GM12864 (cell line): Measurements from ENCODE around the gene ANXA2R.

ENCODE experiments used
- DNase-seq: peaks from one replicate; pipeline ENCODE4 v3.0.0-alpha.2; 2011; ENCODE audit warnings: low read depth
- H3K4me3 ChIP-seq: 2 replicates; pipeline ENCODE4 v1.5.1; 2011; ENCODE audit warnings: mild to moderate bottlenecking, low read depth, low read length, control low read depth
- CTCF ChIP-seq: IDR thresholded peaks from 2 replicates; pipeline ENCODE4 v1.5.1; 2011; ENCODE audit warnings: low read depth, mild to moderate bottlenecking, moderate library complexity, low read length, control low read depth, inconsistent platforms; ENCODE audit errors: missing control alignments

ANXA2R gene

GRCh38 chr5:43024217-43024616, 15.9 kb downstream of the ANXA2R start:
- no peak overlapping the region for H3K4me3 ChIP-seq
- no peak for DNase-seq
- TF ChIP-seq CTCF: no peak

- H3K4me3 ChIP-seq: no peak overlapping the region
- TF ChIP-seq CTCF: no peak
- DNase-seq: no peak
These were observed 19.0 kb downstream of the ANXA2R start for GRCh38 chr5:43021151-43021550.

DNA sequence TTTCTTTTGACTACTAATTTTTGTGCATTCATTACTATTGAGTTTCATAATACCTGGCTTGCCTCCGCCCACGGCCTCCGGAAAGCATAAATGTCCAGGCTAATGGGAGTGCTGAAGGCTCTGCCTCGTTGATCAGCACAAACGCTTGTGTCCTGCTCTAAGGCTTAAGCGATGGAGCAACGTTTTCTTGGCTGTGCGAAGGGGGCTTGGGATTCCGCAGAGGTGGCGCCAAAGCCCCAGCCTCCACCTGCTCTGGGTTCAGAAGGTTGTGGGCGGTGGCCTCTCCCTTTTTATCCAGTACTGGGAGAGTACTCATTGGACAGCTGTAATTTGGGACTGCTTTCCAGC, 19.7 kb downstream of the ANXA2R start:
- no peak for TF ChIP-seq CTCF
- no peak for DNase-seq
- peak overlapping the region; percentile 49 for H3K4me3 ChIP-seq

DNA sequence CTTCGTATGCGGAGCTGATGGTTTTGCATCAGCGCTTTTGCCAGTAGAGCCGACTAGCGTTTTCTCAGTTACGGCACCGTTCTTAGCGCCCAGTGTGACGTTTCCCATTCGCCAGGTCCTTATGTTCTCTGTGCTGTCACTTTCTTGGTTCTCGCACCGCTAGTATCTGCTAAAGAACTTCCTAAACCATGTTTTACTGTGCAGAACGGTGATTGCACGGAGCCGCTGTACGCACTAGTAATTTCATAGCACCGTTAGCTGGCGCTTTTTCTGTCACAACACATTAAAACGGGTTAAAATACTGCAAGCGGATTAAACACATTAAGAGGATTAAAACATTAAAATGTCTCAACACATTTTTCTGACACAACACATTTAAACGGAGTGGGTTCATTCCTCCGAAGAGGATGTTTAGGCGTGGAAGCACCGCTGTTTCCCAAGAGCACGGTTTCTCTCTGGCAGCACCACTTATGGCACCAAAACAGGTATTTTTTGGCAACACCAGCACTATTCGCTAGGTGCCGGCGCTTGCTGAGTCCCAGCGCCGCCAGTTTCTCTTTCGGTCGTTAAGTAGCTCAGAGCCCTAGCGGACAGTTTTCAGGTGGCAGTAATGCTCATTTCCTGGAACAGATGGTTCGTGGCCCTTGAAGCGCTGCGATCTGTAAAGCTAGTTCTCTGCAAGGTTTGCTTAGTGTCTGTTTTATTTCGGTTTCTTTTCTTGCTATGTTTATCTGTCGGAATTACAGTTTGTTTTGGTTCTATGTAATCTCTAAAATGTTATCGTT, 20.3 kb downstream of the ANXA2R start:
- peak; percentile 62 for TF ChIP-seq CTCF
- peak overlapping the region; percentile 49 for H3K4me3 ChIP-seq
- DNase-seq: peak; percentile 90

GRCh38 chr5:43019291-43019613, 20.9 kb downstream of the ANXA2R start:
- peak overlapping the region; percentile 49 for H3K4me3 ChIP-seq
- no peak for DNase-seq
- no peak for TF ChIP-seq CTCF

GRCh38 chr5:43017428-43017815, 22.7 kb downstream of the ANXA2R start:
- no peak for DNase-seq
- no peak for TF ChIP-seq CTCF
- H3K4me3 ChIP-seq: peak overlapping the region; percentile 68

DNA sequence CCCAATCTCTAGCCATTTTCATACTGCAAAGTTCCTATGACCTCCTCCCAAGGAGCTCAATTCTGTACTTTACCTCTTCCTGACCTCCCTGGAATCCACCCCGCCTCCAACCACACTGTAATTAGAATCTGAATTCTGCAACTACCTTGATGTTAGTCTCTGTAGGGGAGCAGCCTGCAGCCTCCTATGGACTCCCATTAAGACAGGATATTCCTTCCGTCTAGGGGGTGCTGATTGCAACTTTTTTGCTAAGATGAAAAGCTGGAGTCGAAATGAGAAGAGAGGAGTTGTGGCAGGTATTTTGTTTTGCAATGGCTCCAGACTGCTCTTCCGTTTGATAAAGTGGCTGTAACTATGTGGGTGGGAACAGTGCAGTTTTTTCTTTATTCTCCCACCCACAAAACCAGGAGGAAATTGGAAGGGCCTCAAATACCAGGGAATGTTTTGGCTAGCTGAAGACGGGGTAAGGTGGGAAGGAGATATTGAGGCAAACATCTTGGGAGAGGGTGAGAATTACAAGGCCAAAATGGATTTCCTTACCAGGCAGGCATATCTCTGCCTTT, 23.8 kb downstream of the ANXA2R start:
- no peak for DNase-seq
- no peak for TF ChIP-seq CTCF
- H3K4me3 ChIP-seq: no peak overlapping the region
